H9 (cell line): ENCODE measurements around the gene SMYD5. TPM values are rescaled to one million over a fixed set of nuclear protein-coding genes. Genes with fewer than 3 reads are reported as not detected.

Experiments used
- DNase-seq: peaks from one replicate; pipeline ENCODE4 v3.0.0-alpha.2; 2017
- H2AFZ ChIP-seq: one replicate; pipeline ENCODE4 v1.6.1; 2013; ENCODE audit warnings: mild to moderate bottlenecking, low read length, control low read depth, moderate library complexity
- H2AK5ac ChIP-seq: 2 replicates; pipeline ENCODE4 v1.6.1; 2013; ENCODE audit warnings: low read length, control low read depth, mixed read lengths; ENCODE audit not compliant: insufficient read length
- H2BK120ac ChIP-seq: one replicate; pipeline ENCODE4 v1.6.1; 2013; ENCODE audit warnings: low read depth, mild to moderate bottlenecking, low read length, control low read depth, inconsistent platforms; ENCODE audit not compliant: poor library complexity, severe bottlenecking
- H2BK12ac ChIP-seq: 2 replicates; pipeline ENCODE4 v1.6.1; 2013; ENCODE audit warnings: low read length, control low read depth, mixed read lengths, low read depth; ENCODE audit not compliant: insufficient read length
- H2BK15ac ChIP-seq: 2 replicates; pipeline ENCODE4 v1.6.1; 2013; ENCODE audit warnings: low read depth, low read length, control low read depth
- H2BK20ac ChIP-seq: one replicate; pipeline ENCODE4 v1.6.1; 2013; ENCODE audit warnings: low read depth, mild to moderate bottlenecking, low read length, control low read depth, inconsistent platforms; ENCODE audit not compliant: poor library complexity, severe bottlenecking
- H2BK5ac ChIP-seq: 2 replicates; pipeline ENCODE4 v1.6.1; 2013; ENCODE audit warnings: low read length, control low read depth, mixed read lengths; ENCODE audit not compliant: insufficient read length
- H3K14ac ChIP-seq: 2 replicates; pipeline ENCODE4 v1.6.1; 2013; ENCODE audit warnings: low read length, control low read depth; ENCODE audit not compliant: insufficient read depth
- H3K18ac ChIP-seq: 2 replicates; pipeline ENCODE4 v1.6.1; 2013; ENCODE audit warnings: low read depth, mild to moderate bottlenecking, mixed read lengths, low read length, control low read depth; ENCODE audit not compliant: insufficient read length
- H3K23ac ChIP-seq: 2 replicates; pipeline ENCODE4 v1.6.1; 2013; ENCODE audit warnings: low read length, control low read depth, mixed read lengths, low read depth; ENCODE audit not compliant: insufficient read length
- H3K23me2 ChIP-seq: 2 replicates; pipeline ENCODE4 v1.6.1; 2013; ENCODE audit warnings: low read depth, mild to moderate bottlenecking, mixed read lengths, low read length, control low read depth; ENCODE audit not compliant: insufficient read length, poor library complexity, severe bottlenecking
- H3K27ac ChIP-seq: 2 replicates; pipeline ENCODE4 v1.5.1; 2013; ENCODE audit warnings: low read length, control low read depth, mixed read lengths, low read depth; ENCODE audit not compliant: insufficient read length
- H3K27me3 ChIP-seq: 2 replicates; pipeline ENCODE4 v1.6.1; 2013; ENCODE audit warnings: low read length, control low read depth, inconsistent platforms; ENCODE audit not compliant: insufficient read depth
- H3K4ac ChIP-seq: 2 replicates; pipeline ENCODE4 v1.6.1; 2013; ENCODE audit warnings: low read depth, mild to moderate bottlenecking, control low read depth, inconsistent platforms, low read length, moderate library complexity
- H3K4me1 ChIP-seq: 2 replicates; pipeline ENCODE4 v1.6.1; 2013; ENCODE audit warnings: low read length, control low read depth, inconsistent platforms; ENCODE audit not compliant: insufficient read depth
- H3K4me2 ChIP-seq: 2 replicates; pipeline ENCODE4 v1.6.1; 2013; ENCODE audit warnings: low read length, control low read depth, mixed read lengths; ENCODE audit not compliant: insufficient read length, insufficient read depth
- H3K56ac ChIP-seq: 2 replicates; pipeline ENCODE4 v1.6.1; 2013; ENCODE audit warnings: low read depth, mild to moderate bottlenecking, mixed read lengths, low read length, control low read depth; ENCODE audit not compliant: insufficient read length
- H3K79me1 ChIP-seq: 2 replicates; pipeline ENCODE4 v1.6.1; 2013; ENCODE audit warnings: low read depth, mild to moderate bottlenecking, moderate library complexity, low read length, control low read depth, inconsistent platforms; ENCODE audit not compliant: insufficient read depth, poor library complexity, severe bottlenecking
- H3K79me2 ChIP-seq: 2 replicates; pipeline ENCODE4 v1.6.1; 2013; ENCODE audit warnings: low read length, control low read depth, inconsistent platforms; ENCODE audit not compliant: insufficient read depth
- H3K9ac ChIP-seq: 2 replicates; pipeline ENCODE4 v1.6.1; 2013; ENCODE audit warnings: low read length, control low read depth, mixed read lengths; ENCODE audit not compliant: insufficient read length; ENCODE audit errors: extremely low read depth
- H3K9me3 ChIP-seq: one replicate; pipeline ENCODE4 v1.6.1; 2013; ENCODE audit warnings: low read depth, low read length, inconsistent platforms; ENCODE audit not compliant: control insufficient read depth
- H3T11ph ChIP-seq: one replicate; pipeline ENCODE4 v1.6.1; 2013; ENCODE audit warnings: mild to moderate bottlenecking, low read length, control low read depth, inconsistent platforms
- H4K20me1 ChIP-seq: one replicate; pipeline ENCODE4 v1.6.1; 2013; ENCODE audit not compliant: control insufficient read depth, insufficient read length, insufficient read depth
- H4K5ac ChIP-seq: 2 replicates; pipeline ENCODE4 v1.6.1; 2013; ENCODE audit warnings: low read depth, mild to moderate bottlenecking, mixed read lengths, low read length, control low read depth; ENCODE audit not compliant: insufficient read length
- H4K8ac ChIP-seq: replicated peaks from 2 replicates; pipeline ENCODE4 v1.6.1; 2013; ENCODE audit warnings: low read length, control low read depth, mixed read lengths, low read depth; ENCODE audit not compliant: insufficient read length
- H4K91ac ChIP-seq: 2 replicates; pipeline ENCODE4 v1.6.1; 2013; ENCODE audit warnings: low read depth, mild to moderate bottlenecking, moderate library complexity, mixed read lengths, low read length, control low read depth; ENCODE audit not compliant: insufficient read length
- H3K27ac Mint-ChIP-seq, 3 experiments: 2 replicates in 2 of 3; 3 replicates in 1 of 3; pipeline ENCODE4 v1.8.0; 2020 to 2021; ENCODE audit warnings: mixed read lengths in 3 of 3, mild to moderate bottlenecking in 1 of 3, moderate library complexity in 1 of 3
- H3K27me3 Mint-ChIP-seq: 2 replicates; pipeline ENCODE4 v1.8.0; 2021; ENCODE audit warnings: low read depth, mild to moderate bottlenecking, moderate library complexity, mixed read lengths
- H3K36me3 Mint-ChIP-seq, 3 experiments: 2 replicates in 2 of 3; 3 replicates in 1 of 3; pipeline ENCODE4 v1.8.0; 2020 to 2021; ENCODE audit warnings: low read depth in 3 of 3, mixed read lengths in 3 of 3; ENCODE audit not compliant: insufficient read depth in 1 of 3
- H3K4me1 Mint-ChIP-seq, 2 experiments: 2 replicates each; pipeline ENCODE4 v1.8.0; 2020; ENCODE audit warnings: mixed read lengths in 2 of 2
- H3K4me3 Mint-ChIP-seq, 2 experiments: 2 replicates in 1 of 2; 3 replicates in 1 of 2; pipeline ENCODE4 v1.8.0; 2020 to 2021; ENCODE audit warnings: mild to moderate bottlenecking in 2 of 2, mixed read lengths in 2 of 2, moderate library complexity in 1 of 2
- H3K9me3 Mint-ChIP-seq, 2 experiments: 2 replicates in 1 of 2; 3 replicates in 1 of 2; pipeline ENCODE4 v1.8.0; 2020; ENCODE audit warnings: mild to moderate bottlenecking in 2 of 2, mixed read lengths in 2 of 2, moderate library complexity in 1 of 2
- WGBS: extraction: QIAGEN DNeasy Blood & Tissue Kit; methylation state at CpG from one replicate; pipeline ENCODE4 v1.1.7; 2013; ENCODE audit warnings: missing lambda C conversion rate, low lambda C conversion rate, mixed read lengths; ENCODE audit not compliant: insufficient read length; ENCODE audit errors: extremely low coverage; 5-methylcytosine and 5-hydroxymethylcytosine counted together
- total RNA-seq: library from RNA; stranded (reverse); gene quantifications from 2 replicates; pipeline ENCODE4 v1.2.1, GENCODE V29; 2021
- TF ChIP-seq, protein P1 (sequence below): fragments of 200-600 bp; sonication (generic); conservative IDR thresholded peaks from 3 replicates; pipeline ENCODE4 v1.8.0; 2021; ENCODE audit warnings: antibody characterized with exemption, mild to moderate bottlenecking

SMYD5 gene
- total RNA-seq, 1 experiment from 2014 or later = 45.2 TPM

DNA sequence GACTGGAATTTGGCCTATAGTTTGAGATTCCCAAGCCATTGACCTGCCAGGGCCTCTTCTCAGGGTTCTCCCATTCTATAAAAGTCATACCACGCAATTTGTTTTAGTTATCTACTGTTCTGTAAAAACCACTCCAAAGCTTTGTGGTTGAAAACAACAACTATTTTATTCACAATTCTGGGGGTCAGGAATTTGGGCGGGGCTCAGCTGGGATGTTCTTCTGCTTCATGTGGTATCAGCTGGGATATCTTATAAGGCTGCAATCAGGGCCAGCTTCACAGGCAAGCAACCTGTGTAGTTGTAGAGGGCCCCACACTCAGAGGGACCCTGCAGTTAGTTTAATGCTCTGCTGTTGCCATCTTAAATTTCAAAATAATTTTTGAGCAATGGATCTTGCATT lies 28.1 kb upstream of the SMYD5 start:
- H3K79me2 ChIP-seq = no peaks in the 10 kb centered on the region
- peaks cover 9% of the 10 kb centered on the region in 2 experiments; a peak in 4 of 5 replicates for H3K9me3 Mint-ChIP-seq
- H3K4me3 Mint-ChIP-seq = no peak overlapping the region
- H3K18ac ChIP-seq = no peak overlapping the region
- no peaks in the 10 kb centered on the region for H4K20me1 ChIP-seq
- no peaks in the 10 kb centered on the region for H3K79me1 ChIP-seq
- H3K23ac ChIP-seq = no peak overlapping the region
- no peak overlapping the region for H2BK12ac ChIP-seq
- no peak overlapping the region for H4K91ac ChIP-seq
- H2BK15ac ChIP-seq = no peak overlapping the region
- no peak overlapping the region for H2BK20ac ChIP-seq
- TF ChIP-seq, protein P1, sequence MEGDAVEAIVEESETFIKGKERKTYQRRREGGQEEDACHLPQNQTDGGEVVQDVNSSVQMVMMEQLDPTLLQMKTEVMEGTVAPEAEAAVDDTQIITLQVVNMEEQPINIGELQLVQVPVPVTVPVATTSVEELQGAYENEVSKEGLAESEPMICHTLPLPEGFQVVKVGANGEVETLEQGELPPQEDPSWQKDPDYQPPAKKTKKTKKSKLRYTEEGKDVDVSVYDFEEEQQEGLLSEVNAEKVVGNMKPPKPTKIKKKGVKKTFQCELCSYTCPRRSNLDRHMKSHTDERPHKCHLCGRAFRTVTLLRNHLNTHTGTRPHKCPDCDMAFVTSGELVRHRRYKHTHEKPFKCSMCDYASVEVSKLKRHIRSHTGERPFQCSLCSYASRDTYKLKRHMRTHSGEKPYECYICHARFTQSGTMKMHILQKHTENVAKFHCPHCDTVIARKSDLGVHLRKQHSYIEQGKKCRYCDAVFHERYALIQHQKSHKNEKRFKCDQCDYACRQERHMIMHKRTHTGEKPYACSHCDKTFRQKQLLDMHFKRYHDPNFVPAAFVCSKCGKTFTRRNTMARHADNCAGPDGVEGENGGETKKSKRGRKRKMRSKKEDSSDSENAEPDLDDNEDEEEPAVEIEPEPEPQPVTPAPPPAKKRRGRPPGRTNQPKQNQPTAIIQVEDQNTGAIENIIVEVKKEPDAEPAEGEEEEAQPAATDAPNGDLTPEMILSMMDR = no peak
- H3K27me3 ChIP-seq = no peaks in the 10 kb centered on the region
- H2AFZ ChIP-seq = no peak overlapping the region
- H2BK5ac ChIP-seq = no peak overlapping the region
- H3K4ac ChIP-seq = no peak overlapping the region
- no peak overlapping the region for H3K4me2 ChIP-seq
- peaks cover 0 to 3% (median 2%) of the 10 kb centered on the region in 3 experiments; a peak in 2 of 7 replicates for H3K36me3 Mint-ChIP-seq
- H3T11ph ChIP-seq = no peak overlapping the region
- peaks cover 79% of the 10 kb centered on the region for H3K27me3 Mint-ChIP-seq
- H3K4me1 Mint-ChIP-seq = peaks cover 0 to 2% of the 10 kb centered on the region in 2 experiments; a peak in 1 of 4 replicates
- H3K27ac Mint-ChIP-seq = no peak overlapping the region
- no peak overlapping the region for H3K27ac ChIP-seq
- no peak overlapping the region for H4K5ac ChIP-seq
- H3K9ac ChIP-seq = no peak overlapping the region
- H3K4me1 ChIP-seq = no peaks in the 10 kb centered on the region
- no peak overlapping the region for H3K14ac ChIP-seq
- H4K8ac ChIP-seq = no peak overlapping the region
- no peak overlapping the region for H2BK120ac ChIP-seq
- no peak overlapping the region for H2AK5ac ChIP-seq
- no peaks in the 10 kb centered on the region for H3K23me2 ChIP-seq
- no peaks in the 10 kb centered on the region for H3K9me3 ChIP-seq
- no peak overlapping the region for H3K56ac ChIP-seq
- no peak for DNase-seq
- no CpG with 5 or more reads among the region's 2 CpGs for WGBS
